Activated CD8-positive, alpha-beta memory T cell treated with anti-CD3 and anti-CD28 coated beads for 48 hours (primary cell): Measurements from ENCODE around the gene UGT1A7.
A peak's percentile ranks its signal among the peaks of the same experiment; 100 is the strongest.
"Not testable (repeated sequence)": the region's sequence is repeated elsewhere in the genome, so short reads cannot be mapped to it uniquely, and the experiment has no call there.

Source experiments
- DNase-seq, 3 experiments: peaks; one replicate each; pipeline ENCODE4 v3.0.0-alpha.2; 2020; ENCODE audit warnings: low read depth in 2 of 3, low spot score in 2 of 3

The UGT1A7 gene

GRCh38 chr2:233711312-233712008 lies 29.8 kb downstream of the UGT1A7 start:
- DNase-seq = peak; percentile 22 to 56 (median 41)

DNA sequence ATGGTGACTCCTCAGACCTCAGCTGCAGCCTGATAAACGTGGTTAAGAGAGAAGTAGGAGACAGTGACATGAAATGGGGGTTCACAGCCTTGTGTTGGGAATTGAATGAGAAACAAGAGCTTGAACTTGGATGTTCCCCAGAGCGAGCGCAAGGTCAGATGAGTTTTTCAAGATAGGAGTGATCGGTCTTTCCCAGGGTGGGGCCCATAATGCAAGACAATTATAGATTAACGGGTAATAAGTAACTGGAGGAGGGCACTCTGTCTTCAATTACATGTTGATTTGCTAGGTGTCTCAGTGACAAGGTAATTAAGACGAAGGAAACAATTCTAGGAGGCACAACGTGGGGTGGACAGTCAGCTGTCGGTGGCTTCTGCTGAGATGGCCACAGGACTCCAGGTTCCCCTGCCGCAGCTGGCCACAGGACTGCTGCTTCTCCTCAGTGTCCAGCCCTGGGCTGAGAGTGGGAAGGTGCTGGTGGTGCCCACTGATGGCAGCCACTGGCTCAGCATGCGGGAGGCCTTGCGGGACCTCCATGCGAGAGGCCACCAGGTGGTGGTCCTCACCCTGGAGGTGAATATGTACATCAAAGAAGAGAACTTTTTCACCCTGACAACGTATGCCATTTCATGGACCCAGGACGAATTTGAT lies 31.0 kb downstream of the UGT1A7 start, which contains the start of gene UGT1A5:
TSS of gene UGT1A5 (plus strand) at position 297 of the 651 bp plus-strand sequence. CDS start at position 382, 85 bp downstream.
- no peak for DNase-seq

DNA sequence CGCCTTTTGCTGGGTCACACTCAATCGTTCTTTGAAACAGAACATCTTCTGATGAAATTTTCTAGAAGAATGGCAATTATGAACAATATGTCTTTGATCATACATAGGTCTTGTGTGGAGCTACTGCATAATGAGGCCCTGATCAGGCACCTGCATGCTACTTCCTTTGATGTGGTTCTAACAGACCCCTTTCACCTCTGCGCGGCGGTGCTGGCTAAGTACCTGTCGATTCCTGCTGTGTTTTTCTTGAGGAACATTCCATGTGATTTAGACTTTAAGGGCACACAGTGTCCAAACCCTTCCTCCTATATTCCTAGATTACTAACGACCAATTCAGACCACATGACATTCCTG lies 31.5 kb downstream of the UGT1A7 start:
- DNase-seq = no peak

DNA sequence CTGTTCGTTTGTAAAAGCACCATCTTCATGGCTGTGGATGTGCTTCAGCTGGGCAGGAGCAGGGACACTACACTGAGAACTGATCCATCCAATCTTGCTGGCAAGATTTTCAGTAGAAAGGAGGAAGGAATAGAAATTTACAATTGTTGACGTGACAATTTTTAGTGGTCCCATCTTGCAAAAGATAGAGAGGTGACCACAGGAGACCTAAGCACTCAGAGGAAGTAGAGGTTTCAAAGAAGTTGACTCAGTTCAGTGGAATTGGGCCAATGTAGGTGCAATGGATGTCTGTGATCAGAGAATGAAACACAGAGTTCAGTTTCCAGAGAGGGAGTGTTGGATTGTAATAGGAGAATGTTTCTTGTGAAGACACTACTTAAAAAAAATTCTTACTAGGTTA lies 32.4 kb downstream of the UGT1A7 start:
- DNase-seq = no peak

GRCh38 chr2:233718552-233718951 lies 36.9 kb downstream of the UGT1A7 start, which contains the start of gene UGT1A4:
UGT1A4 (plus strand) TSS chr2:233718736; CDS start chr2:233718821, 85 bp downstream.
- DNase-seq = no peak

DNA sequence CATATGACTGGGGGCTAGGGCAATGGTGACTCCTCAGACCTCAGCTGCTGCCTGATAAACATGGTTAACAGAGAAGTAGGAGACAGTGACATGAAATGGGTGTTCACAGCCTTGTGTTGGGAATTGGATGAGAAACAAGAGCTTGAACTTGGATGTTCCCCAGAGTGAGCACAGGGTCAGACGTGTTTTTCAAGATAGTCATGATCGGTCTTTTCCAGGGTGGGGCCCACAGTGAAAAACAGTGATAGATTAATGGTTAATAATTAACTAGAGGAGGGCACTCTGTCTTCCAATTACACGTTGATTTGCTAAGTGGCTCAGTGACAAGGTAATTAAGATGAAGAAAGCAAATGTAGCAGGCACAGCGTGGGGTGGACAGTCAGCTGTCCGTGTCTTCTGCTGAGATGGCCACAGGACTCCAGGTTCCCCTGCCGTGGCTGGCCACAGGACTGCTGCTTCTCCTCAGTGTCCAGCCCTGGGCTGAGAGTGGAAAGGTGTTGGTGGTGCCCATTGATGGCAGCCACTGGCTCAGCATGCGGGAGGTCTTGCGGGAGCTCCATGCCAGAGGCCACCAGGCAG lies 47.1 kb downstream of the UGT1A7 start, which contains the start of gene UGT1A3:
TSS of gene UGT1A3 (plus strand) at position 320 of the 579 bp plus-strand sequence. CDS start at position 405, 85 bp downstream.
- no peak for DNase-seq

DNA sequence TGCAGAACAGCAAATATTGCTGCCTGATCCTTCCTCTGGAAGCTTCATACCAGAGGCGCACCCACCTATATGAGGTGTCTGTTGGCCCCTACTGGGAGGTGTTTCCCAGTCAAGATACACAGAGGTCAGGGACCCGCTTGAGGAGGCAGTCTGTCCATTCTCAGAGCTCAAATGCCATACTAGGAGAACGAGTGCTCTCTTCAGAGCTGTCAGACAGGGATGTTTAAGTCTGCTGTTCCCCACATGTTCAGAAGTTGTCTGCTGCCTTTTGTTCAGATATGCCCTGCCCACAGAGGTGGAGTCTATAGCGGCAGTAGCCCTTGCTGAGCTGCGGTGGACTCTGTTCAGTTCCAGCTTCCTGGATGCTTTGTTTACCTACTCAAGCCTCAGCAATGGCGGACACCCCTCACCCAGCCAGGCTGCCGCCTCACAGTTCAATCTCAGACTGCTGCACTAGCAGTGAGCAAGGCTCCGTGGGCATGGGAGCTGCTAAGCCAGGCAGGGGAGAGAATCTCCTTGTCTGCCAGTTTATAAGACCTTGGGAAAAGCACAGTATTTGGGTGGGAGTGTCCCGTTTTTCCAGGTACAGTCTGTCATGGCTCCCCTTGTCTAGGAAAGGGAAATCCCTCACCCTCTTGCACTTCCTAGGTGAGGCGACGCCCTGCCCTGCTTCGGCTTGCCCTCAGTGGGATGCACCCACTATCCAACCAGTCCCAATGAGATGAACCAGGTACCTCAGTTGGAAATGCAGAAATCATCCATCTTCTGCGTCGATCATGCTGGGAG lies 55.4 kb downstream of the UGT1A7 start:
- DNase-seq = not testable (repeated sequence)

DNA sequence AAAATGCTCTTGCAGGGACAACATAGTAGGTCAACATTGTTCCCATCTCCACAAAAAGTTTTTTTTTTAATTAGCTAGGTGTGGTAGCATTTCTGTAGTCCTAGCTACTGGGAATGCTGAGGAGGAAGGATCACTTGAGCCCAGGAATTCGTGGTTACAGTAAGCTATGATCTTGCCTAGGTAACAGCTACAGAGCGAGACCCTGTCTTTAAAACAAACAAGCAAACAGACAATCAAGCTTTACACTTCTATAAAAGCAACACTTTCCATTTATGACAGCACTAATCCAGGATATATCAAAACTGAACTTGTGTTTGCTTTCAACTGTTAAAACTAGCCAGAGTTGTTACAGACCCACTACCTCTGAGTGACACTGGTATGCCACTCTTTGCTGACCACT lies 59.2 kb downstream of the UGT1A7 start:
- DNase-seq = no peak

- no peak for DNase-seq
Observed at GRCh38 chr2:233743464-233744259, 62.0 kb downstream of the UGT1A7 start.

- DNase-seq = no peak
Observed at GRCh38 chr2:233745073-233745755, 63.5 kb downstream of the UGT1A7 start.

GRCh38 chr2:233745838-233746237 lies 64.1 kb downstream of the UGT1A7 start:
- not testable (repeated sequence) for DNase-seq

DNA sequence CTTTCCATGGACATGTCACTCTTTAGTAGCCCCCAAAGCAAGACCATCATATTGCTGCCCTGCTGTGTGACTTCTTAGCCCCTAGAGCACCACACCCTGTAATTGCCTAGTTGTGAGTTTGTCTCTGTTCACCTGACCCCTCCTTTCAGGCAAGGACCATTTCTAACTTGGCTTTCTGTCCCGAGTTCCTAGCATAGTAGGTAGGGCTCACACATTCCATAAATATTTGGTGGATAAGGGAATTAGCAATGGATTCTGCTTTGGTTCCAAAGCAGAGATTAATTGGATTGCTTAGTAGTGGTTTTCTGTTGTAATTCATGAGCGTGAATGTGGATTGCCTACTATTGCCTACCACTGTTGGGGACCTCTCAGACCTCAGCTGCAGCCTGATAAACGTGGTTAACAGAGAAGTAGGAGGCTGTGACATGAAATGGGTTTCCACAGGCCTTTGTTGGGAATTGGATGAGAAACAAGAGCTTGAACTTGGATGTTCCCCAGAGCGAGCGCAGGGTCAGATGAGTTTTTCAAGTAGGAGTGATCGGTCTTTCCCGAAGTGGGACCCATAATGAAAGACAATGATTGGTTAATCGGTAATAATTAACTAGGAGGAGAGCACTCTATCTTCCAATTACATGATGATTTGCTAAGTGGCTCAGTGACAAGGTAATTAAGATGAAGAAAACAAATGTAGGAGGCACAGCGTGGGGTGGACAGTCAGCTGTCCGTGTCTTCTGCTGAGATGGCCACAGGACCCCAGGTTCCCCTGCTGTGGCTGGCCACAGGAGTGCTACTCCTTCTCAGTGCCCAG lies 65.0 kb downstream of the UGT1A7 start:
- DNase-seq = no peak

- no peak for DNase-seq
Observed at GRCh38 chr2:233747283-233747544, 65.5 kb downstream of the UGT1A7 start.

DNA sequence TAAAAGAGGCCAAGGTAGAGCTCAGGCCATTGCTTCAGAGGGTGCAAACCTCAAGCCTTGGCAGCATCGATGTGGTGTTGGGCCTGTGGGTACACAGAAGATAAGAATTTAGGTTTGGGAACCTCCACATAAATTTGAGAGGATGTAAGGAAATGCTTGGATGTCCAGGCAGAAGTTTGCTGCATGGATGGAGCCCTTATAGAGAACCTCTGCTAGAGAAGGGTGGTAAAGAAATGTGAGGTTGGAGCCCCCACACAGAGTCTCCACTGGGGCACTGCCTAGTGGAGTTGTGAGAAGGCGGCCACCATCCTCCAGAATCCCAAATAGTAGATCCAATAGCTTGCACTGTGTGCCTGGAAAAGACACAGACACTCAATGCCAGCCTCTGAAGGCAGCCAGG lies 69.0 kb downstream of the UGT1A7 start:
- not testable (repeated sequence) for DNase-seq

- not testable (repeated sequence) for DNase-seq
Observed at GRCh38 chr2:233751212-233752009, 69.7 kb downstream of the UGT1A7 start.

- DNase-seq = no peak
Observed at GRCh38 chr2:233754872-233755611, 73.3 kb downstream of the UGT1A7 start.

DNA sequence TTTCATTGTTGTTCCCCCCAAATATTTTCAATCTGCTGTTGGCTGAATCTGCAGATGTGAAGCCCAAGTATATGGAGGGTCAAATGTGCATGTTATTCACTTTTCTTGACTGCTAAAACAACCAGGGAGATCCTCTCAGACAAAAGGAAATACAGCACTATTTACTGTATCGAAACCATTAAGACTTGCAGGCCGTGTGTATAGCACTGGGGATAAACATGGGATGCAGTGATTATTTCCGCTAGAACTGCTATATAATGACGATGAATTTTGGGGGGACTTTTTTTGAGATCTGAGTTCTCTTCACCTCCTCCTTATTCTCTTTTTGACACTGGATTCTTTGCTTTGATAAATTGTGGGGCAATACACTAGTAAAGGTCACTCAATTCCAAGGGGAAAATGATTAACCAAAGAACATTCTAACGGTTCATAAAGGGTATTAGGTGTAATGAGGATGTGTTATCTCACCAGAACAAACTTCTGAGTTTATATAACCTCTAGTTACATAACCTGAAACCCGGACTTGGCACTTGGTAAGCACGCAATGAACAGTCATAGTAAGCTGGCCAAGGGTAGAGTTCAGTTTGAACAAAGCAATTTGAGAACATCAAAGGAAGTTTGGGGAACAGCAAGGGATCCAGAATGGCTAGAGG lies 74.9 kb downstream of the UGT1A7 start:
- no peak for DNase-seq
